Lower leg skin (tissue), 4 donors: Measurements from ENCODE around the gene GPR151. TPM values are rescaled to one million over a fixed set of nuclear protein-coding genes. Genes with fewer than 3 reads are reported as not detected.
A peak's percentile ranks its signal among the peaks of the same experiment; 100 is the strongest.

ENCODE experiments used
- DNase-seq, 2 donors: peaks; one replicate each; pipeline ENCODE4 v3.0.0-alpha.2; 2019; ENCODE audit warnings: low spot score in 2 of 2
- H3K4me3 ChIP-seq: fragments of 200-600 bp; sonication (generic); 2 replicates; pipeline ENCODE4 v1.5.1; 2017; ENCODE audit warnings: mild to moderate bottlenecking, low read depth; ENCODE audit not compliant: poor library complexity, severe bottlenecking
- CTCF ChIP-seq, 3 donors: fragments of 450-650 bp; IDR thresholded peaks; one replicate each; pipeline ENCODE4 v1.5.1; 2016; ENCODE audit warnings: antibody characterized with exemption in 3 of 3, mild to moderate bottlenecking in 3 of 3, moderate library complexity in 2 of 3
- POLR2A ChIP-seq, 2 donors: fragments of 450-650 bp; IDR thresholded peaks; one replicate each; pipeline ENCODE4 v1.6.1; 2016 to 2017; ENCODE audit warnings: antibody characterized with exemption in 2 of 2, mild to moderate bottlenecking in 1 of 2, moderate library complexity in 1 of 2
- WGBS, 2 donors: methylation state at CpG; one replicate each; pipeline ENCODE4 v1.1.5; 2018; 5-methylcytosine and 5-hydroxymethylcytosine counted together
- intact Hi-C: fragments of 100-400 bp; cut with DNase I; formaldehyde crosslinking; loops from one replicate; pipeline ENCODE4 v1.15.0; 2023; ENCODE audit warnings: low total_unique reads
- total RNA-seq, 4 donors: library from RNA; depleted of rRNA; stranded (reverse); fragments of >200 nt; gene quantifications; one replicate each; pipeline ENCODE4 v1.1.0, GENCODE V29; 2016

Gene GPR151
- total RNA-seq, 4 donors from 2014 or later, result not detected

GRCh38 chr5:146540414-146540813 lies 24.4 kb upstream of the GPR151 start:
- DNase-seq, result no peak
- TF ChIP-seq CTCF (IDR thresholded peaks at IDR 0.05), result no peak
- TF ChIP-seq POLR2A (IDR thresholded peaks at IDR 0.05), result no peak
- WGBS, 2 donors, result 79 to 87% methylated on average over 2 of the region's 2 CpGs
- intact Hi-C loops, result loop anchor here (5.0 kb wide), 1 partner anchor 422 kb away; no protein-coding TSS in a partner anchor
- no peak overlapping the region for H3K4me3 ChIP-seq

- TF ChIP-seq POLR2A (IDR thresholded peaks at IDR 0.05) (no peak), CTCF (IDR thresholded peaks at IDR 0.05) (no peak)
- no peak overlapping the region for H3K4me3 ChIP-seq
- 91 to 96% methylated on average over 4 of the region's 4 CpGs for WGBS, 2 donors
- no peak for DNase-seq
- intact Hi-C loops, result loop anchor here (5.0 kb wide), 1 partner anchor 422 kb away; no protein-coding TSS in a partner anchor
These were observed 24.0 kb upstream of the GPR151 start for GRCh38 chr5:146539973-146540372.

- TF ChIP-seq CTCF (IDR thresholded peaks at IDR 0.05), result no peak
- TF ChIP-seq POLR2A (IDR thresholded peaks at IDR 0.05), result no peak
- WGBS, 2 donors, result 88 to 93% methylated on average over 3 of the region's 3 CpGs
- intact Hi-C loops, result no loop called here
- no peak overlapping the region for H3K4me3 ChIP-seq
- DNase-seq, result no peak
These were observed 22.4 kb upstream of the GPR151 start for GRCh38 chr5:146538432-146538831.

- TF ChIP-seq POLR2A (IDR thresholded peaks at IDR 0.05) (no peak), CTCF (IDR thresholded peaks at IDR 0.05) (no peak)
- intact Hi-C loops, result loop anchor here (5.0 kb wide), 1 partner anchor 653 kb away; no protein-coding TSS in a partner anchor
- 0 to 5% methylated on average over 1 of the region's 1 CpG for WGBS, 2 donors
These were observed 17.9 kb upstream of the GPR151 start for GRCh38 chr5:146533882-146534281.

GRCh38 chr5:146533260-146533857 lies 17.4 kb upstream of the GPR151 start:
- intact Hi-C loops, result loop anchor here (5.0 kb wide), 1 partner anchor 654 kb away; no protein-coding TSS in a partner anchor
- peak in 1 of 2 donors; percentile 40 for DNase-seq
- H3K4me3 ChIP-seq, result no peak overlapping the region
- no peak for TF ChIP-seq CTCF (IDR thresholded peaks at IDR 0.05)
- no peak for TF ChIP-seq POLR2A (IDR thresholded peaks at IDR 0.05)
- 36 to 39% methylated on average over 7 of the region's 7 CpGs for WGBS, 2 donors

More at GRCh38 chr5:146533882-146534281, 17.9 kb upstream of the GPR151 start:
- DNase-seq, result no peak
- no peak overlapping the region for H3K4me3 ChIP-seq
